NCI-H2107 treated with DMSO at 0.1 percent for 48 hours (cell line): ENCODE data around the gene HIPK2.

Experiments
- DNase-seq: peaks from one replicate; lab custom pipeline; 2025; ENCODE audit not compliant: unreplicated experiment; lab: John Stamatoyannopoulos, UW

HIPK2 gene

DNA sequence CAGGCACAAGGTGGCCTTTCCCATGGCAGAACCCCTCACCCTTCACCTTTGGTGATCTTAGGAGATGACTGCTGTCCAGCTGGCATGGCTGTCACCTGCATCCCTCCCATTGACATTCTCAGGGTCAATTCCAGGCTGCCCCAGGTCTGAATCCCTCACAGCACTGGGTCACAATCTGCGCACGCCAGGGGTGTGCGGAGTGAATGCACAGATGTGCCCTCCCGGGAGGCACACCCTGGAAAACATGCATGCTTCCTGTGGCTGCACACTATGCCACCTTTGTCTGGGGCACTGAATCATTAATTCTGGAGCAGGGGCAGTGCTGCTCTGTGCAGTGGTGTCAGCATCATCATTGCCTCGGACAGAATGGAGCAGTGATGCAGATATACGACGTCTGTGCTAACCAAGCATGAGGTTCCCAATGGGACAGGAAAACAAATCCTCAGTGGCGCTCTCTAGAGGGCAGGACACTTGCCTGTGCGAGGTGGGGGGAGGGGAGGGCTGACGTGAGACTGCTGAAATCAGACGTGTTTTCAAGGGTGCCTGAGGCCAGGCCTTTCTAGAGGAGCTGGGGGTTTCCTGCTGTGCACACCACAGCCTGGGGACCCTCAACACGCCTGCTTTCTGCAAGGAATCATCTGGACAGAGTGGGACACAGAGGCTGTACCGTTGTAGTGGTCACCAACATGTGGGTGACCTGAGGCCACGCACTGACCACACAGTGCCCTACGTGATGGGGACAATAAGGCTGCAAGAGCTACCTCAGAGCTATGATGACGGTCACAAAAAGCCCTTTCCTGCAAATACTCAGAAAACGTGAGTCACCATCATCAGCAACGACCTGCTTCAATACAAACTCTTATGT lies 77.9 kb downstream of the HIPK2 start:
- no peak for DNase-seq

DNA sequence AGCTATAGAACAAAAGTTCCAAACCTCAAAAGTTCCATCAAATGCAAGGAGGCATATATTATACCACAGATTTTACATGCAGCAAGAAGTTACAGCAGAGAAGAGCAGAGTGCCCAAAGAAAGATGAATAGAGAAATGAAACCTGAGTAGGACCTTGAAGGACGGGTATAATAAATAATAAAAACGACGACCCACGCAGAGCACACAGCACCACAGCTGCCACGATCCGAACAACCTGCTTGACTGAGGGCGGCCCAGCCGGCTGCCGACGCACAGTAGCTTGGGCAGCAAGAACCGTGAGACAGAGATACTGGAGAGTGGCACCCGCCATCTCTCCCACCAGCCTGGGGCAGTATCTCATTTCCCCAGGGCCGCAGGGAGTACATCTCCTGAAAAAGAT lies 79.0 kb downstream of the HIPK2 start:
- peak; percentile 56 for DNase-seq

- DNase-seq, result no peak
Measured at GRCh38 chr7:139698278-139698677, 79.5 kb downstream of the HIPK2 start.

DNA sequence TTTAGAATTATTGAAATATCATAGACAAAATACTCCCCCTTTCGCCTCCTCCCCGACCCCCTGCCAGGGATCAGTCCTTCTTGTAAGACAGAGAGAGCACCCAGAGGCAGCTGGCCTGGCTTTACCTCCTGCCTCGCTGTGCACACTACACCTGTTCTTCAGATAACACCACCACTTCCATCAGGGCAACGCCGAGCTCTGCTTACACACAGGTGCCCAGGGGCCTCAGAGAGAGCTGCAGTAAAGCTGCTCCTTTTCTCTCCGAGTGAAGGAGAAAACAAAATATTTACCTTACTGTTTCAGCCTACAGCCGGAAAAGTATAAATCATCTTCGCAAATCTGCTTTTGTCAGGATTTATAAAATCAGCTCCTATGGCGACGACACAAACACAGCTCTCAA lies 80.7 kb downstream of the HIPK2 start:
- peak; percentile 75 for DNase-seq

GRCh38 chr7:139696552-139696951 lies 81.2 kb downstream of the HIPK2 start:
- no peak for DNase-seq

DNA sequence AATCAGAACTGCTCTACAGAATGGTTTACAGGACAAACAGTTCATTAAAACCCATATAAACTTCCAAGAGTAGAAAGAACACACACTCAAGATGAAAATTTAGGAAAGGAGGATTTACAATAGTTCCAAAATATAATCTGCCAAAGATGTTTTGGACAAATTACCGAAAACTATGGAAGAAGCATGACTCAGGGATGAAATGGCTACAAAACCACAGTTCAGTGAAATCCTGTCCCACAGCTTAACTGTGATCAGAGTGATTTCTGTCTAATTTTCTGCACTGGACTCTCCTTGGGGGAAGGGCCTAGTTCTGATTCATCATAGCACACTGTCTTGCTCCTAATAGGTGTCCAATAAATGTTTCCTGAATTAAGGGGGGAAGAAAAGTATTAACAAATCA lies 82.2 kb downstream of the HIPK2 start:
- no peak for DNase-seq

DNA sequence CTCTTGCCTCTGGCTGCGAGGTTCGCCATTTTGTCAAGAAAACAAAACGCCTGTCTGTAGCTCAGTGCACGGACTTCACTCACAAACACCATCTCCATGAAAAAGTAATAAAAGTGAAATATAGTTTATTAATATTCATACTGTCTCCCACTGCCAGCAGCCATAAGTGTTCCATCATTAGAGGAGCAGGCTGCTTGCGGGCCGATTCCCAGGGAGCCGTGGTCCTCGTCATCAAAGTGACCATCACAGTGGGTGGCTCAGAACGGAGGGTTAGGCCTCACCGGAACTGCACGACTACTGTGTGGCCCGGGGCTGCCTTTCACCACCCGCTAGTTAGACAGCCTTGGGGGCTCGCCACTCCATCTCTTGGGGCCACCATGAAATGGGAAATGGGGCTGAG lies 82.7 kb downstream of the HIPK2 start:
- DNase-seq, result no peak

- DNase-seq, result no peak
Measured at GRCh38 chr7:139694389-139694676, 83.5 kb downstream of the HIPK2 start.

- no peak for DNase-seq
Measured at GRCh38 chr7:139693651-139694388, 84.0 kb downstream of the HIPK2 start.

DNA sequence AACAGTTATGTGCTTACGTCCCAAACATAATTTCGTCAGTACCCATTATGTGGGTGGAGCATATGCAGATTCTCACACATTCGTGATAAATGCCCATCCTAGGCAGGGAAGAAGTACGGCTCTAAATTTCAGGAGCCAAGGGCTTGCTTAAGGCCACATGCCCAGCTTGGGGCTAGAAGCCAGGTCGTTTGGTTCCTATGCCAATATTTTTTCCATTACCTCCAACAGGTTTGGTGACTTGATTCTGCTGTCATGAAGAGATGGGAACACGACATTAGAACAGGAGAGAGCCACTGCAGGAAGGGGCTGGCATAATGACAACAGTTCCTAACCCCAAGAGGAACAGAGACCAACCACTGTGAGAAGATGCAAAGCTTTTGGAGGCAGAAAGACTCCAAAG lies 85.1 kb downstream of the HIPK2 start:
- no peak for DNase-seq

GRCh38 chr7:139691253-139691781 lies 86.5 kb downstream of the HIPK2 start:
- DNase-seq, result no peak

- no peak for DNase-seq
Measured at GRCh38 chr7:139687980-139688632, 89.7 kb downstream of the HIPK2 start.

- DNase-seq, result no peak
Measured at GRCh38 chr7:139687211-139687954, 90.4 kb downstream of the HIPK2 start.

- no peak for DNase-seq
Measured at GRCh38 chr7:139683137-139683921, 94.5 kb downstream of the HIPK2 start.

DNA sequence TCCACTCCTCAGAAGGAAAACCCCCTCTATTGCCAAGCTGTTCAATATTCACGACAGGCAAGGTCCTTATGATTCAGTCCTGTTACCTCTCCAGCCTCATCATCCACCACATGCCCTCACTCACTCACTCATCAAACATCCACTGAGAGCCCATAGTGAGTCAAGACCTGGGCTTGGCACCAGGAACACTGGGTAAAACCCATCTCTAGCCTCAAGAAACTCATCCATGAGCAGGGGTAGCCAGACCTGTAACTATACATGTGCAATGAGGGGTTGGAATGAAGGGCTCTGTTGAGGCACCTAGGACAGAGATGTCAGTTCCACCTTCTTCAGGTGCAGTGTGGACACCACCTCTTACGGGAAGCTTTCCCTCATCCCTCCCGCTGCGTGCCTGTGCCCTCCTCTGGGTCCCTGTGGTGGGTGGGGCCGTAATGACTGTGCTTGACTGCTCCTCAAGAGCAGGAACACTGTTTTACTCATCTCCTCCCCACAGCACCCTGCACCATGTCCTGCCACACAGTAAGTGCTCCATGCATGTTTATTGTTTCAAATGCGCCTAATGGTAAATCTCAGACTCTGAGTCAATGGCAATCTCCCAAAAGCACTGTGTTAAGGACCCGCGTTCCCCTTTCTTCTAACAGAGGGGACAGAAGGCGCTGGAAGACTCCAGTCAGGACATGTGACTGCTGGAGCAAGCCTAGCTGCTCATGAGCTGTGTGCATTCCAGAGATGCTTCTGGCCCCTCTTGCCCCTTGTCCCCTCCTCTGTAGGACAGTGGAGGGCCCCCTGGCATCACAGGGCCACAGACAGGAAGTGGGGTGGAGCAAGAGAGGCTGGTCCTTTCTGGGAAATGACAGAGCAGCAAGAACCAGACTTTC lies 95.4 kb downstream of the HIPK2 start:
- DNase-seq, result no peak

DNA sequence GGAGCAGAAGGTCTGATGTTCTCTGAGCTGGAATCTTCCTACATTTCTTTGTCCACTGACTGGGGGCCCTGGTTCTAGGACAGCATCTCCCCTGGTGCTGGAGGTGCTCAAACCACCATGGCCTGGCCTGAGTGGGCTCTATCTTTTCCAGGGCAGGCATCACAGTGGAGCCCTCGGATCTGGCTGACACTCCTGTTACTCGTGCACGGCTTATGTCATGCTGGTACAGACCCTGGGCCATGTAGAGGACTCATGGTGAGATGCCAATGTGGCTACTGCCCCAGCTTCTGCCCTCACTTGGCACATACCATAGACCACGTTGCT lies 96.0 kb downstream of the HIPK2 start:
- no peak for DNase-seq

GRCh38 chr7:139681463-139681755 lies 96.4 kb downstream of the HIPK2 start:
- DNase-seq, result peak; percentile 94

DNA sequence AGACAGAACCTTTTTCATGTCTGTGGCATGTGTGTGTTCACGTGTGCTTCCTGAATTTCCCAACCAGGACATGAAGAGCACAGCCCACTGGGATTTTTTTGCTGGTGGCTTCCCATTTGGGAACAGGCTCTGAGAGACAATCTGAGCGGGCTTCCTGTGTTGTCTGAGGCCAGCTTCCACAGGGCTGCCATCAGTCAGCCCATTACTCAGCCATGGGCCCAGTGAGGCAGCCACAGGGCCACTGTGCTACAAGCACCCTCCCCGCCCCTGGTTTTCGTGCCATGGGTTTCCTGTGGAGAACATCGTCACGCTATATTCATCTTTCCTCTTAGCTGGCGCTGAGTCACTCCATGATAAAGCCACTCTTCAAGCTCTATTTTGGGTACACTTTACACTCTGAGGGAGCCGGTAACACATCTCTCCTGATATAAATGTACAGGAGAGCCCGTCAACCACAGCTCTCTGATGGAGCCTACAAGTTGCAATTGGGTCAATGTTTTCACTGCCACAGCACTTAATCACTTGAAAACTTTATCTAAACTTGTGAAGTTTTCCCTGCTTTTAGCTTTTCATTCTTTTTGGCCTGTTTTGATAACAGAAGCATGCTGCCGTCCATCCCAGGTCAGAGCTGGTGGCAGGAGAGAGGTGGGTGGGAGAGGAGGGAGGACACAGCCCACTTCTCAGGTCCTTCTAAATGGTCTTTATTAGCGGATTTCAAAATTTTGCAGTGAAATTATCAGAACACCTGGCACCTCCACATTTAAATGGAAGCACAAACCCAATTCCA lies 96.9 kb downstream of the HIPK2 start:
- DNase-seq, result peak; percentile 90
